HG02981 (cell line): ENCODE measurements around the gene ZNF467.

Experiments
- ATAC-seq: cut with Tn5 transposase; IDR thresholded peaks from one replicate; pipeline ENCODE4 v1.9.1; 2021; ENCODE audit warnings: mild to moderate bottlenecking, moderate library complexity; ENCODE audit not compliant: unreplicated experiment

The ZNF467 gene

GRCh38 chr7:149751043-149751775 is 22.2 kb downstream of the ZNF467 start:
- no peak for ATAC-seq

- ATAC-seq, result no peak
These were observed 23.1 kb downstream of the ZNF467 start for GRCh38 chr7:149750122-149750845.

GRCh38 chr7:149748076-149748874 is 25.1 kb downstream of the ZNF467 start:
- no peak for ATAC-seq

GRCh38 chr7:149743476-149744255 is 29.7 kb downstream of the ZNF467 start:
- ATAC-seq, result no peak

GRCh38 chr7:149742075-149742701 is 31.2 kb downstream of the ZNF467 start:
- peak; percentile 68 for ATAC-seq

GRCh38 chr7:149741629-149742028 is 31.8 kb downstream of the ZNF467 start:
- ATAC-seq, result no peak

GRCh38 chr7:149736478-149737360 is 36.7 kb downstream of the ZNF467 start:
- ATAC-seq, result no peak

- no peak for ATAC-seq
These were observed 37.5 kb downstream of the ZNF467 start for GRCh38 chr7:149735779-149736477.

- no peak for ATAC-seq
These were observed 38.2 kb downstream of the ZNF467 start for GRCh38 chr7:149735181-149735602.

GRCh38 chr7:149734791-149735075 is 38.7 kb downstream of the ZNF467 start:
- ATAC-seq, result no peak

GRCh38 chr7:149733924-149734790 is 39.2 kb downstream of the ZNF467 start:
- no peak for ATAC-seq

GRCh38 chr7:149733131-149733923 is 40.1 kb downstream of the ZNF467 start:
- ATAC-seq, result no peak

- no peak for ATAC-seq
These were observed 40.8 kb downstream of the ZNF467 start for GRCh38 chr7:149732611-149733010.

GRCh38 chr7:149732111-149732561 is 41.3 kb downstream of the ZNF467 start:
- ATAC-seq, result no peak

- no peak for ATAC-seq
These were observed 42.0 kb downstream of the ZNF467 start for GRCh38 chr7:149731207-149731955.
